Stimulated activated naive CD8-positive, alpha-beta T cell treated with anti-CD3 and anti-CD28 coated beads, Interleukin-15, Interleukin-2, amounts not matched to agents 100 U/mL and 50 U/mL, for 24 hours (primary cell): ENCODE results near the gene KCNG2.

ENCODE experiments used
- ATAC-seq: fragments of 150-1000 bp; cut with Tn5 transposase; one replicate; pipeline ENCODE4 v1.10.0; 2021
- DNase-seq: peaks from one replicate; pipeline ENCODE4 v3.0.0; 2021

Gene KCNG2

GRCh38 chr18:79769698-79770500 is 27.8 kb upstream of the KCNG2 start:
- no peak for DNase-seq
- no peak for ATAC-seq

- ATAC-seq, result no peak
Measured at GRCh38 chr18:79770501-79770815, 27.3 kb upstream of the KCNG2 start.

GRCh38 chr18:79770826-79771225 is 26.9 kb upstream of the KCNG2 start:
- DNase-seq, result no peak
- ATAC-seq, result no peak

More at GRCh38 chr18:79770501-79770815, 27.3 kb upstream of the KCNG2 start:
- DNase-seq, result no peak

- ATAC-seq (no peak), DNase-seq (no peak)
Measured at GRCh38 chr18:79771446-79772107, 26.2 kb upstream of the KCNG2 start.

- ATAC-seq, result no peak
- DNase-seq, result no peak
Measured at GRCh38 chr18:79772108-79772864, 25.5 kb upstream of the KCNG2 start.

GRCh38 chr18:79772865-79773696 is 24.7 kb upstream of the KCNG2 start:
- DNase-seq, result no peak

GRCh38 chr18:79774111-79774510 is 23.6 kb upstream of the KCNG2 start:
- DNase-seq, result no peak
- ATAC-seq, result no peak

More at GRCh38 chr18:79772865-79773696, 24.7 kb upstream of the KCNG2 start:
- no peak for ATAC-seq

- no peak for ATAC-seq
- DNase-seq, result no peak
Measured at GRCh38 chr18:79775441-79776221, 22.1 kb upstream of the KCNG2 start.

GRCh38 chr18:79776674-79777073 is 21.1 kb upstream of the KCNG2 start:
- DNase-seq, result no peak
- ATAC-seq, result no peak

GRCh38 chr18:79778291-79778791 is 19.4 kb upstream of the KCNG2 start:
- no peak for DNase-seq
- ATAC-seq, result no peak

GRCh38 chr18:79779021-79779699 is 18.6 kb upstream of the KCNG2 start:
- ATAC-seq, result no peak
- DNase-seq, result no peak

GRCh38 chr18:79779700-79780190 is 18.0 kb upstream of the KCNG2 start:
- no peak for DNase-seq
- no peak for ATAC-seq

GRCh38 chr18:79780547-79780946 is 17.2 kb upstream of the KCNG2 start:
- ATAC-seq (no peak), DNase-seq (no peak)

- DNase-seq (no peak), ATAC-seq (no peak)
Measured at GRCh38 chr18:79781331-79781941, 16.3 kb upstream of the KCNG2 start.

- ATAC-seq (no peak), DNase-seq (no peak)
Measured at GRCh38 chr18:79782566-79783308, 15.0 kb upstream of the KCNG2 start.

- no peak for ATAC-seq
- no peak for DNase-seq
Measured at GRCh38 chr18:79784071-79784913, 13.4 kb upstream of the KCNG2 start.

- DNase-seq, result no peak
- no peak for ATAC-seq
Measured at GRCh38 chr18:79784965-79785770, 12.6 kb upstream of the KCNG2 start.
